Measurements from ENCODE around the gene TXNRD3.

Gene TXNRD3

DNA sequence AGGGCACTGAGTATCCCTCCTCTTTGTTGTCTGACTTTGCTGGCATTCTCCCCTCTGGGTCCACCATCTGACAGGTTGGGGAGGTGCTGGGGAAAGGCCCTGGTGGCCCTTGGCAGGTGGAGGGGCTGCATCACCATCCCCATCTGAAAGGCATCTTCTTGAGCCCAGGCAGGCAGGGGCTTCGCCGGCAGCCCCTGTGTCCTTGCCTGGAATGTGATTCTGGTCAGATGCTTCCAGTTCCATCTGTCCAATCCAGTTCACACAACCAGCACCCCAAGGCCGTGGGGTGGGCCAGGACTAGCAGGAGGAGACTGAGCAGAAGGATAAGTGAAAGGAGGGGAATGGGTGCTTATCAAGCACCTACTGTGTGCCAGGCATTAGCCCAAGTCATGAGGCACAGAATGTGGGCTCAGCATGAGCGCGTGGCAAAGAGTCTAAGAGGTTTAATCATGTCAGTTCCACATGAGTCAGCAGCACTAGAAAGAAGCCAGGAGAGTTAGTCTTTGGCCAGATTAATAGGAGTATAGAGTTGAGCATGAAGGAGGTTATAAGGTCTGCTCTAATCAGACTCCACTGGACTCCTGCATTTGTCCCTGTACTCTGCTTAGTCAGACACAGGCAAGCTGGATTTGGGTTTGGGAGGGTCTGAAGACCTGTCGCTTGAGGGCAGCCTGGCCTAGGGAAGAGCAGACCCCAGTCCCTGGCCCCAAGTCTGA is 10.5 kb upstream of the TXNRD3 start:
- no peak for DNase-seq (ENCODE audit: low spot score)
- TF ChIP-seq, protein P1, sequence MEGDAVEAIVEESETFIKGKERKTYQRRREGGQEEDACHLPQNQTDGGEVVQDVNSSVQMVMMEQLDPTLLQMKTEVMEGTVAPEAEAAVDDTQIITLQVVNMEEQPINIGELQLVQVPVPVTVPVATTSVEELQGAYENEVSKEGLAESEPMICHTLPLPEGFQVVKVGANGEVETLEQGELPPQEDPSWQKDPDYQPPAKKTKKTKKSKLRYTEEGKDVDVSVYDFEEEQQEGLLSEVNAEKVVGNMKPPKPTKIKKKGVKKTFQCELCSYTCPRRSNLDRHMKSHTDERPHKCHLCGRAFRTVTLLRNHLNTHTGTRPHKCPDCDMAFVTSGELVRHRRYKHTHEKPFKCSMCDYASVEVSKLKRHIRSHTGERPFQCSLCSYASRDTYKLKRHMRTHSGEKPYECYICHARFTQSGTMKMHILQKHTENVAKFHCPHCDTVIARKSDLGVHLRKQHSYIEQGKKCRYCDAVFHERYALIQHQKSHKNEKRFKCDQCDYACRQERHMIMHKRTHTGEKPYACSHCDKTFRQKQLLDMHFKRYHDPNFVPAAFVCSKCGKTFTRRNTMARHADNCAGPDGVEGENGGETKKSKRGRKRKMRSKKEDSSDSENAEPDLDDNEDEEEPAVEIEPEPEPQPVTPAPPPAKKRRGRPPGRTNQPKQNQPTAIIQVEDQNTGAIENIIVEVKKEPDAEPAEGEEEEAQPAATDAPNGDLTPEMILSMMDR (IDR thresholded peaks at IDR 0.05), result no peak
- Histone ChIP-seq H3K4me3 (no peak overlapping the region), H3K27ac (no peak overlapping the region)

DNA sequence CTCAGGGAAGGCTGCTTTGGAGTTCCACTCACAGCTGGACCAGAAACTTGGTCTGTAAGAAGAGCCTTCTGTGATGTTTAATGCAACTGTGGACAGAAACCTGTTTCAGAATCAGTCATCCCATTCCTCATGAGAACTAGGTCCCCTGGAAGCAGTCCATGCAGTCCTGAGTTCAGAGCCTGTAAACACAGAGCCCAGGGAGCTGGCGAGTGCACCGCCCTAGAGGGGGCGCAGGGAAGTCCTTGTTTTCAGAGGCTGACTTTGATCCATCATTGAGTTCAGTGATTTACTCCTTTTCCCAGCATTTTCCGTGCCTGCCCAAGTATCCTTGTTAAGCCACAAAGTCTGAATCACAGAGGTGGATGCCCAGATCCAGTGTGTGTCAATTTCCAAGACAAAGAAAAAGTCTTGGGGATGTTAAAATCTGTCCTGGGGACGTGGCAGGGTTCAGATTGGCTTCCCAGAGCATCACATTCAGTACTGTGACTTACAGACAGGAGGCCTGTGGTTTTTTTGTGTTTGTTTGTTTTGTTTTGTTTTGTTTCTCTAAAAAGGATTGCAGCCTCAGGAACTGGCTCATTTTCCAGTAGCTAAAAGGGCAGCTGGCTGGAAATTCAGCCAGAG is 9.8 kb upstream of the TXNRD3 start:
- Histone ChIP-seq H3K4me3 (no peak overlapping the region), H3K27ac (no peak overlapping the region)
- TF ChIP-seq, protein P1 (IDR thresholded peaks at IDR 0.05), result no peak
- DNase-seq (ENCODE audit: low spot score), result no peak

DNA sequence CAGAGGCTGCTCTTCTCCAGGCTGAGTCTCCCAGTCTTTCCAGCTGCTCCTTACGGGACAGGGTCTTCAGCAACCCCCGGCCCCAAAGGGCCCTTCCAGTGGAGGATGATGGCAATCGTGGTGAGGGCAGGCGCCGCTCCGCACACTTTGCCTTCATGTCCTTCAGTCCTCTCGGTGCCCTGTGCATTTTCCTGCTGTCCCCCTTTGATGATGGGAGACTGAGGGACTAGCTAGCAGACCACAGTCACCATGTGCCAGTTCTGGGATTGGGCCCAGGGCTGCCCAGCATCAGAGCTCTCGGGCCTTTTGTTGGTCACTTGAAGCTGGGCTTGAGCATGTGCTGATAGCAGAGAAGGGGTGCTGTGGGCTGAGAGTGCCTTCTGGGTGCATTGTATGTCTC is 8.8 kb upstream of the TXNRD3 start:
- no peak overlapping the region for H3K27ac ChIP-seq
- TF ChIP-seq, protein P1 (IDR thresholded peaks at IDR 0.05), result no peak
- no peak for DNase-seq (ENCODE audit: low spot score)
- no peak overlapping the region for H3K4me3 ChIP-seq

DNA sequence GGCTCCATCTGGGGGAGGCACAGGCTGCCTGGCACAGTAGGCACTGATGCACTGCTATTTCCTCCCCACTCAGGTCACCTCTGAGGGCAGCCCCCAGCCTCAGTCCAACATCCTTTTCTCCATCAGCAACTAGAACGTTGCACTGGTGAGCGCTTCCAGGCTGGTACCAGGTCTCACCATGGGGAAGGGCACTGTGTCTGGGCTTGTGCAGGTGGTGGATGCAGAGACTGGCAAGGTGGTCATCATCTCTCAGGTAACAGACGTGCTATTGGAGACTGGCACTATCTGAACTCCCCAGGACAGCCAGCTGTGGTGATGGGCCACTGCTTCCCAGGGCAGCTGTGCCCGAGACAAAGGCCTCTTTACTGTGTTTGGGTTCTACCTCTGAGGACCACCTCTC is 8.3 kb upstream of the TXNRD3 start:
- DNase-seq (ENCODE audit: low spot score), result no peak
- TF ChIP-seq, protein P1 (IDR thresholded peaks at IDR 0.05), result no peak
- no peak overlapping the region for H3K4me3 ChIP-seq

DNA sequence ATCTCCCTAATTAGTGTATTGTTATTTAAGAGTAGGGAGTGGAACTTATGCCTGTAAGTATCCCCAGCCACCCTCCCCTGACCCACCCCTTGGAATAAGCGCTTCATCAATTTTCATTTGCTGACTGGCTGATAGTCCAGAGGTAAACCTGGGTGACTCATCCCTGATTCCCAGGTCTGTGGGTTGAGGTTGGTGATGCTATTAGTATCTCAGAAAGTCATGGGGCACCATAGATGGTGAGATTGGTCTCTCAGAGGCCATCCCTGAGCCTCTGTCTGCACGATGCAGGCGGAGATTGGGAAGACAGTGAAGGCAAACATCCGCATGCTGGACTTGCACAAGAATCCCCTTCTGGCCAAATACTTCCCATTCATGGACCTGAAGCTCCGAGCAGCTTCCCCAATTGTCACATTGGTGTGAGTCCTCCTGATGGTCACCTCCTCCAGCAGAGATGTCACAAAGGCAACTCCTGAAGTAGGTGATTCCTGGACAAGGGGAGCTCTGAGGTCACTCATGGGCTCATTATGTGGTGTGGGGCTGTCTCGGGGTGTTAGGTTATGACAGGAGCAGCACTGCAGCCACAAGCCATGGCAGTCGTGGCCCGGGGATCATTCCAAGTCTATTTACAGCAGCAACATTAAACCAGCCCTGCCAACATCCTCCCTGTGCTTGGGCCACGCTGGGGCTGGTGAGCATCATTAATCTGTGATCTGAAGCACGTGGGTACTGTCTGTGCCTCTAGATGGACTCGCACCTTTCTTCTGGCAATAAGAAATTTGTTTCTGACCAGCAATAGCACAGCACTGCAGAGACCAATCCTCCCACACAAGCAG is 6.8 kb upstream of the TXNRD3 start:
- no peak overlapping the region for H3K4me3 ChIP-seq
- TF ChIP-seq, protein P1 (IDR thresholded peaks at IDR 0.05), result no peak
- H3K27ac ChIP-seq, result no peak overlapping the region
- DNase-seq (ENCODE audit: low spot score), result no peak

More for the DNA sequence above, 8.3 kb upstream of the TXNRD3 start:
- H3K27ac ChIP-seq, result no peak overlapping the region

DNA sequence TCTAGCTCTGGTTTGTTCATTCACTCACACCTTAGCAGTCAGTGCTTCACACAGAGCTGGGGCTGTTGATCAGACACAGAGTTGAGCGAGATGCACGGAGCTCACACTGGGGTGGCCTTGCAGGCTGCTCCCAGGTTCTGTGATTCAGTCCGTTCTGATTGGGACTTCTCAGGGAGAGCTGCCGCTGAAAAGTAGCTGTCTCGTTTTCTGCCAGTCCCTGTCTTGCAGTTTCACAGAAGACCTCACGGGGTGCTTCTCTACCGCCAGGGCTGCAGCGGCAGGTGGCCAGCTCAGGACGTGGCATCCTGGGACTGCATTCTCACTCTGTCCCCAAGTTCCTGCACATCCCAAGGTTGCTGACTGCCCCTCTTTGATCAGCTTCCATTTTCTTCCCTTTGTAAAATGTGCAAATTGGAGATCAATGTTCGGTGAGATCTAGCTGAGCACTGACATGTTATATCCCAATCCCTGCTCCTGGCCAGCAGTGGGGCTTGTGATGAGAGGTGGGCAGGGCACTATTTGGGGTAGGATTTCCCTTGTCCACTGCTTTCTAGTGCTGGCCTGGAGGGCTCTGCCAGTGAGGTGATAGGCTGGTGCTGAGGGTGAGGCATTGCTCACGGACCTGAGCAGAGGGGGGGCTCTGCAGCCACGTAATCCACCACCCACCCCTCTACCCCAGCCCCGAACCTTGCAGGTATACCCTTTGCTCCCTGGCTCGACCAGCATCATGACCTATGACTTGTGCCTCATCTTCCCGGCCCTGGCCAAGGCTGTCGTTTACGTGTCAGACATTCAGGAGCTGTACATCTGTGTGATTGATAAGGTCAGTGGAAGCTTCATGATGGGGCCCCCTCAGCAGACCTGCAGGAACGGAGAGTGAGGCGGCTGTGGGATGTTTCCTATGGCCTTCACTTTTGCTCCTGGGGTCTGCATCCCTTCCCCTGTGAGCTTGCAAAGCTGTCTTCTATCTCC is 5.3 kb upstream of the TXNRD3 start:
- TF ChIP-seq, protein P1 (IDR thresholded peaks at IDR 0.05), result no peak
- no peak overlapping the region for H3K4me3 ChIP-seq
- no peak for DNase-seq (ENCODE audit: low spot score)
- no peak overlapping the region for H3K27ac ChIP-seq

Data from coronary artery (tissue), 2 donors.